Kidney (tissue), 14 donors: ENCODE results near the gene KRT17. TPM values are rescaled to one million over a fixed set of nuclear protein-coding genes. Genes with fewer than 3 reads are reported as not detected.

Experiments used
- DNase-seq, 5 donors: peaks; one replicate each; pipeline ENCODE4 v3.0.0-alpha.2; 2013 to 2020
- FAIRE-seq: peaks from 2 replicates; lab custom pipeline; 2012; peaks lifted over from hg19 to GRCh38; lab: Jason Lieb, UNC
- H3K27ac ChIP-seq, 2 donors: one replicate each; pipeline ENCODE4 v1.7.0; 2013; ENCODE audit warnings: low read depth in 2 of 2, low read length in 2 of 2, inconsistent platforms in 1 of 2
- H3K27me3 ChIP-seq: one replicate; pipeline ENCODE4 v1.7.1; 2013; ENCODE audit warnings: low read length, inconsistent platforms; ENCODE audit not compliant: control insufficient read depth, insufficient read depth
- H3K36me3 ChIP-seq, 3 donors: one replicate each; pipeline versions ENCODE4 v1.7.0 to v1.7.1; 2013; ENCODE audit warnings: low read length in 3 of 3, control low read depth in 1 of 3, inconsistent platforms in 1 of 3; ENCODE audit not compliant: insufficient read depth in 3 of 3, control insufficient read depth in 2 of 3
- H3K4me1 ChIP-seq, 3 donors: one replicate each; pipeline versions ENCODE4 v1.7.0 to v1.7.1; 2013; ENCODE audit warnings: low read length in 3 of 3, inconsistent platforms in 1 of 3, low read depth in 1 of 3; ENCODE audit not compliant: control insufficient read depth in 2 of 3, insufficient read depth in 2 of 3
- H3K4me3 ChIP-seq, 3 donors: one replicate each; pipeline versions ENCODE4 v1.7.0 to v1.8.1; 2013; ENCODE audit warnings: low read length in 3 of 3, control low read depth in 1 of 3, inconsistent platforms in 1 of 3
- H3K9ac ChIP-seq, 3 donors: one replicate each; pipeline versions ENCODE4 v1.7.0 to v1.7.1; 2013; ENCODE audit warnings: low read length in 3 of 3, control low read depth in 1 of 3, inconsistent platforms in 1 of 3
- H3K9me3 ChIP-seq, 3 donors: one replicate each; pipeline versions ENCODE4 v1.7.0 to v1.7.1; 2013; ENCODE audit warnings: low read length in 3 of 3, control low read depth in 1 of 3, inconsistent platforms in 1 of 3; ENCODE audit not compliant: control insufficient read depth in 2 of 3, insufficient read depth in 1 of 3
- CTCF ChIP-seq: IDR thresholded peaks from 3 replicates; pipeline ENCODE4 v1.5.1; 2012; ENCODE audit warnings: mild to moderate bottlenecking, moderate library complexity, borderline replicate concordance; ENCODE audit not compliant: insufficient read depth; ENCODE audit errors: extremely low read depth
- intact Hi-C: fragments of 100-400 bp; cut with DNase I; formaldehyde crosslinking; loops from one replicate; pipeline ENCODE4 v1.11.1; 2022
- polyA plus RNA-seq: library from polyadenylated mRNA; stranded (reverse); fragments of 350-450 nt; fragmentation: Illumina TruSeq; extraction: RNeasy Lipid Tissue Mini Kit (QIAGEN cat#74804); gene quantifications from one replicate; pipeline ENCODE4 v1.2.3, GENCODE V29; 2014; ENCODE audit warnings: low read depth, low replicate concordance; ENCODE audit not compliant: insufficient read depth
- total RNA-seq: library from RNA; stranded (reverse); fragmentation: NEBNext Ultra II Directional; extraction: Animal tissue kit (Norgen Biotek cat#: 25700); gene quantifications from one replicate; pipeline ENCODE4 v1.2.1, GENCODE V29; 2021
- donor health status: control.
- donor health status: control.
- donor health status: control.
- donor health status: control.
- donor health status: control.
- donor health status: DM: yes; HTN: yes; CAD: no.
- donor health status: Normal renal cell carcinoma (clear cell type).

The KRT17 gene
- total and polyA plus RNA-seq, 2 donors from 2014 or later, result 5.5 to 11.1 TPM

GRCh38 chr17:41655611-41656111 lies 31.3 kb upstream of the KRT17 start:
- peaks cover 6 to 60% (median 42%) of the 10 kb centered on the region in 3 donors for H3K4me1 ChIP-seq
- intact Hi-C loops, result no loop called here
- no peaks in the 10 kb centered on the region for H3K36me3 ChIP-seq
- peak overlapping the region; percentile 94 for H3K27ac ChIP-seq
- peak overlapping the region in 2 of 3 donors; percentile 29 to 71 for H3K9ac ChIP-seq
- H3K27me3 ChIP-seq, result no peaks in the 10 kb centered on the region
- TF ChIP-seq CTCF, result no peak
- no peak overlapping the region for H3K4me3 ChIP-seq
- no peak for FAIRE-seq
- peak; percentile 83 to 97 (median 89) for DNase-seq
- H3K9me3 ChIP-seq, result peaks cover 0 to 2% (median 0%) of the 10 kb centered on the region in 3 donors

- no peak overlapping the region for H3K4me3 ChIP-seq
- intact Hi-C loops, result no loop called here
- H3K9me3 ChIP-seq, result peaks cover 0 to 2% (median 0%) of the 10 kb centered on the region in 3 donors
- H3K36me3 ChIP-seq, result no peaks in the 10 kb centered on the region
- DNase-seq (peak in 1 of 5 donors; percentile 66), FAIRE-seq (no peak)
- peak overlapping the region in 1 of 3 donors; percentile 58 for H3K9ac ChIP-seq
- peaks cover 6 to 60% (median 42%) of the 10 kb centered on the region in 3 donors for H3K4me1 ChIP-seq
- H3K27me3 ChIP-seq, result no peaks in the 10 kb centered on the region
- no peak for TF ChIP-seq CTCF
- peak overlapping the region; percentile 94 for H3K27ac ChIP-seq
Measured at GRCh38 chr17:41654678-41655607, 30.6 kb upstream of the KRT17 start.

GRCh38 chr17:41653892-41654677 lies 29.7 kb upstream of the KRT17 start:
- TF ChIP-seq CTCF, result no peak
- DNase-seq, result peak; percentile 67 to 96 (median 77)
- H3K27ac ChIP-seq, result peak overlapping the region; percentile 94
- H3K9ac ChIP-seq, result peak overlapping the region in 1 of 3 donors; percentile 58
- H3K4me3 ChIP-seq, result no peak overlapping the region
- H3K9me3 ChIP-seq, result peaks cover 0 to 2% (median 0%) of the 10 kb centered on the region in 3 donors
- intact Hi-C loops, result no loop called here
- H3K27me3 ChIP-seq, result no peaks in the 10 kb centered on the region
- peaks cover 6 to 61% (median 40%) of the 10 kb centered on the region in 3 donors for H3K4me1 ChIP-seq
- no peak for FAIRE-seq
- H3K36me3 ChIP-seq, result no peaks in the 10 kb centered on the region
